Fibroblast of pulmonary artery (primary cell): ENCODE results near the gene TRAF1.

Source experiments
- DNase-seq: peaks from one replicate; pipeline ENCODE4 v3.0.0-alpha.2; 2010; ENCODE audit warnings: low read depth
- H3K4me3 ChIP-seq: replicated peaks from 2 replicates; pipeline ENCODE4 v1.5.1; 2011; ENCODE audit warnings: low read depth, mild to moderate bottlenecking, control low read depth, low read length, moderate library complexity
- TF ChIP-seq, protein P1 (sequence below): IDR thresholded peaks from 2 replicates; pipeline ENCODE4 v1.5.1; 2011; ENCODE audit warnings: mild to moderate bottlenecking, control low read depth, low read length, inconsistent platforms; ENCODE audit errors: missing control alignments

Gene TRAF1

DNA sequence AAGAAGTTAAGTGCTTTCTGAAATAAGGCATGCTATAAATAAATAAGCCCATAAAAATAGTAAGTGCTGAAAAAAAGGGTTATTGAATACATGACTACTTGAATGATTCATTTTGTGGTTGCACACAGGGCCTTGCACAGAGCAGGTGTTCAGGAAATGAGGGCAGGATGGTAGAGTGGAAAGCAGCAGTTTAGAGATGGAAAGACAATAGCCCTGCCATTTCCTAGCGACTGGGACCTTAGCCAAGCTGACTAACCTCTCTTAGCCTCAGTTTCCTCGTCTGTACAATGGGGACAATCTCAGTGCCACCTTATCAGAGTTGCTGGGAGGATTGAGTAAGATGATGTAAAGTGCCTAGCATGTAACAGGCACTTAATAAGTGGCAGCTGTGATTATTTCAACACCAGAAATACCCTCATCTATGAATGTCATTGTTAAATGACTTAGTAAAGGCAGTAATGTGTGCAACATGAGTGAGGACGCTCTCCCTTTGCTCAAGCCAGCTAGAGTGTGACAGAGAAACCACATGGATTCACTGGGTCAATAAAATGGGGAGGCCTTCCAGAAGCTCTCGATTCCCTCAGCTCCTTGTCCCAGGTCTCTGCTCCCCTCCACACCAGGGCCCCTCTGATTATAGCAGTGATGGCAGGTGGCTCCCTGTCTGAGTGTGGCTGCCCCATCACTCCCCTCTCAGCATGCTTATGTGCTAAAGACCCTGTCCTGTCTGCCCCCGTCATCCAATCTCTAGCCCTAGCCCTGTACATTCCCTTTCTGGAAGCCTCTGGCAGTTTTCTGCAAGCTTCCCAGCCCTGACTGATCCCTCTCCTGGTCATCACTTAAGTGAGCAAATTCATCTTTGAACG is 33.6 kb downstream of the TRAF1 start:
- peak; percentile 80 for DNase-seq
- TF ChIP-seq, protein P1, sequence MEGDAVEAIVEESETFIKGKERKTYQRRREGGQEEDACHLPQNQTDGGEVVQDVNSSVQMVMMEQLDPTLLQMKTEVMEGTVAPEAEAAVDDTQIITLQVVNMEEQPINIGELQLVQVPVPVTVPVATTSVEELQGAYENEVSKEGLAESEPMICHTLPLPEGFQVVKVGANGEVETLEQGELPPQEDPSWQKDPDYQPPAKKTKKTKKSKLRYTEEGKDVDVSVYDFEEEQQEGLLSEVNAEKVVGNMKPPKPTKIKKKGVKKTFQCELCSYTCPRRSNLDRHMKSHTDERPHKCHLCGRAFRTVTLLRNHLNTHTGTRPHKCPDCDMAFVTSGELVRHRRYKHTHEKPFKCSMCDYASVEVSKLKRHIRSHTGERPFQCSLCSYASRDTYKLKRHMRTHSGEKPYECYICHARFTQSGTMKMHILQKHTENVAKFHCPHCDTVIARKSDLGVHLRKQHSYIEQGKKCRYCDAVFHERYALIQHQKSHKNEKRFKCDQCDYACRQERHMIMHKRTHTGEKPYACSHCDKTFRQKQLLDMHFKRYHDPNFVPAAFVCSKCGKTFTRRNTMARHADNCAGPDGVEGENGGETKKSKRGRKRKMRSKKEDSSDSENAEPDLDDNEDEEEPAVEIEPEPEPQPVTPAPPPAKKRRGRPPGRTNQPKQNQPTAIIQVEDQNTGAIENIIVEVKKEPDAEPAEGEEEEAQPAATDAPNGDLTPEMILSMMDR, result no peak
- H3K4me3 ChIP-seq, result no peak overlapping the region

DNA sequence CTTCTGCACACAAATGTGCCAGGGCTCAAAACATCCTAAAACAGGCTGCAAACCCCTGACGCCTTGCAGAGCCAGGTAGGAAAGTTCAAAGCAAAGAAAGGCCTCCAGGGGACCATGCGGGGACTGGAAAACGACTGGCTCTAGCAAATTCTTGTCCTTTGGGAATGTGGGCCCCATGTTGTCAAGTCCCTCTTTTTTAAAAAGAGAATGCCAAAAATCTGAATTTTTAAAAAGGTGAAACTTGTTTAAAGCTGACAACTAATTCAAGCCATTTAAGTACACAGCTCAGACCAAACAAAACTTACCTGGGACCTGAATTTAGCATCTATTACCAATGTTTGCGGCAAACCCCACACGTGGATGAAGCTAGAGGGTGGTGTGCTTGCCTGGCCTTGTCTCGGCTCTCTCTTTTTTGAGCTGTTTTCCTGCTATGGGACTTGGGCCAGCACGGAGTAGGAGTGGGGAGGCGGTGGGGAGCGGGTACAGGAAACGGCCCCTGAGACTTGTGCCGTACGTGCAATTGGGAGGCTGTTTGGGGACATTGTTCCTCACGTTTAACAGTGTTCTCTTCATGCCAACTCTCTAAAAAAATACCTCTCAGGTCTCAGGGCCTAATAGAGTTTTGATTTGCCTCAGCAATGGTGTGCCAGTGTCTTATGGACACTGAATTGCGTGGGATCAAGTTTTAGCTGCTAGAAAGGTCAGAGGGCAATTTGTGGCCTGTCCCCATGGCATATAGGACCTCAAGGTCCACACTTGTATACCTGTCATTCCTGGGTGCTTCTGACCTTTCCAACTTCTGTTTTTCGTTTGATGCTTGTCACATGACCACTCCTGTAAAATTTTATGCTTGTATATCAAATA is 34.5 kb downstream of the TRAF1 start:
- DNase-seq, result no peak
- H3K4me3 ChIP-seq, result no peak overlapping the region

DNA sequence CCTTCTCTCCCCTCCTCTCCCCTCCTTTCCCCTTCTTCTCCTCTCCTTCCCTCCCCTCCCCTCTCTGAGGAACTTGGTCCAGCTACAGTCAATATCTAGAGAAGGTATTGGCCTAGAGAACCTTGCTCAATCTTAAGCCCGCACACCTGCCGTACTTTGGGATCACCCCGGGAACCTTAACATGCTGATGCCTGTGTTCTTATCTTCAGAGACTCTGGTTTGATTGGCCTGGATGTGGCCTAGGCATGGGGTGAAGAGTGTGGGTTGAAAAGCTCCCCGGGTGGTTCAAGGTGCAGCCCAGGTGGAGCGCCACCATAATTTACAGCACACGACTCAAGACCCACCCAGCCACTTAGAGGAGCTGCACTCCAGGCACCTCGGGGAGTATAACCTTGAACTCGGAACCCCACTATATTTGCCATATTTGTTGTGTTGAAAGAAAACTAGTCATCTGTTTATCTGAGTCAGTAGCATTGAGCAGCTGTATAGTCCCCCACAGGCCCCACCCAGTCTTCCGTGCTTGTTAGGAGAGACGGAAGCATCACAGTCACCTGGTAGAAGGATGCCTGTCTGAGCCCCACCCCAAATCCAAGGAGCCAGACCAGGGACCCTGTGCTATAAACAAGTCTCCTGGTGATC is 35.2 kb downstream of the TRAF1 start:
- no peak overlapping the region for H3K4me3 ChIP-seq
- TF ChIP-seq, protein P1, result no peak
- no peak for DNase-seq

More for the DNA sequence above, 34.5 kb downstream of the TRAF1 start:
- TF ChIP-seq, protein P1, result no peak

DNA sequence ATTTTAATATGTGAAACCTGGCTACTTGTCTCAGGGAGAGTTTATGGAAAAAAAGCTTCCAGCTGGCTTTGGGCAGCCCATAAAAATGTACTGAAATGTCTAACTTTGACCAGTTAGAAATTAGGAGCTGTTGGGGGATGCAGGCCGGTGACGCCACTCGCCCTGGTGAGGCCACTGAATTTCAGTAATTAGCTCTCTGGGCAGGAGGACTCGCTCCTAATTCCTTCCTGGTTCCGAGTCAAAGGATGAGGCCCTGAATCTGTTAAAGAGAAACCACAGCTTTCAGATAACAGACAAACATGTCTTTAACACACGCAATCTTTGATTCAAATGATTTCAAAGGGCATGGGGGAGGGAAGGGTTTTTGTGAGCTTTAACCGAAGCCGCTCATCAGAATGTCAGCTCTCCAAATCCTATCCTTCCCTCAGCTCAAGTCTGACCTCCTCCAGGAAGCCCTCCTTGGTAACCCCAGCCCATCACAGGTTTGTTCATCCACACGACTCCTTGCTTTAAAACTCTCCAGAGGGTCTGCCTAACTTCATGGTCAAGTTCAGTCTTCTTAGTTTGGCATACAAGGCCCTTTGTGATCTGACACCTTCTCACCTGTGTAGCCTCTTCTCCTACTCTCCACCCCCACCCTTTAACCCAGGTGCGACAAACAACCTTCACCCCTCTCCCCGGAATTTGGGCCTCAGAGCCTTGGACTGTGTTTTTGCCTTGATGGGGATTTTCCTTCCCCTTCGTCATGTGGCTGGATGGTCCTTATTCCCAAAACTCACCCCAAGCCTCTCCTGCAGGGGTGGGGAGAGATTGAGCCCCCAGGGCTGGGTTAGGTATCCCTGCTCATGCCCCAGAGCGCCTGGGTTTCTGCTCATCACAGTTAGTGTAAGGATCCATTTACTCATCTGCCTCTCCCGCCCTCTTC is 36.0 kb downstream of the TRAF1 start:
- TF ChIP-seq, protein P1, result no peak
- H3K4me3 ChIP-seq, result no peak overlapping the region
- DNase-seq, result no peak

DNA sequence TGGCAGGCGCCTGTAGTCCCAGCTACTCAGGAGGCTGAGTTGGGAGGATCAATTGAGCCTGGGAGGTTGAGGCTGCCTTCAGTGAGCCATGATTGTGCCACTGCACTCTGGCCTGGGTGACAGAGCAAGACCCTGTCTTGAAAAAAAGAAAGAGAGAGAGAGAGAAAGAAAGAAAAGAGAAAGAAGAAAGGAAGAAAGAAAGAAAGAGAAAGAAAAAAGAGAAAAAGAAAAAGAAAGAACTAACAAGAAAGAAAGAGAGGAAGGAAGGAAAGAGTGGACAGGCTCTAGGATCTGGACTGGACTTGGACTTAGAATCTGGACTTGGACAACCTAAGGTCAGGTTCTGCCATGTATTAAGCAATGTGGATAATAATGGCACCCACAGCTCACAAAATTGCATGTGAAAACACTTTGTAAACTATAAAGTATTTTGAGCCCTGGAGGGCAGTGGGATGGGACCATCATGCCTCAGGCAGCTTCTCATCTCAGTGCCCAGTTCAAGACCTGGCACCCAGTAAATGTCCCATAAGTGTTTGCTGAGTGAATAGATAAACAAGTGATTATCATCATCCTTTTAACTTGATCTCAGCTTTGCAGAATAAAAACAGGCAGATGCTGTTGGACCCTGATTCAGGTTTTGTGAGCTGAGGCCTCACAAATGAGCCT is 36.9 kb downstream of the TRAF1 start:
- TF ChIP-seq, protein P1, result no peak
- no peak for DNase-seq
- no peak overlapping the region for H3K4me3 ChIP-seq
